Colon (tissue), 2 donors: ENCODE results near the gene STARD3.

Experiments
- FAIRE-seq: peaks from 2 replicates; lab custom pipeline; 2012; peaks lifted over from hg19 to GRCh38; lab: Jason Lieb, UNC
- donor health status: control.
- donor health status: control.

The STARD3 gene

DNA sequence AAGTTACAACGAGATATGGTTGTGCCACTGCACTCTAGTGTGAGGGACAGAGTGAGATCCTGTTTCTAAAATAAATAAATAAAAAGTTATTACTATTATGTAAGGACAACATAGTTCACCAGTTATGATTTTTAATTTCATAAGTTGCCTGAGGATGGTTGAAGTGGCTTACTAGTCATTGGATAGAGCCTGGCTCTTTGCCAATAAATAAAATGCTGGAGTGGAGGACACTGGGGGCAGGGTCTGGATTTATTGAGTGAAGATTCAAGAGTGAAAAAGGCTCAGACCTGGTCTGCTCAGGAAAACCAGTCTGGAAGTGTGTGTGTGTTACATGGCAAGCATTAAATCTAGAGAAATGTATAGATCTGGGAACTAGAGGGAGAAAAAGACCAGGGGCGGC is 2.1 kb downstream of the STARD3 start:
- FAIRE-seq = no peak

DNA sequence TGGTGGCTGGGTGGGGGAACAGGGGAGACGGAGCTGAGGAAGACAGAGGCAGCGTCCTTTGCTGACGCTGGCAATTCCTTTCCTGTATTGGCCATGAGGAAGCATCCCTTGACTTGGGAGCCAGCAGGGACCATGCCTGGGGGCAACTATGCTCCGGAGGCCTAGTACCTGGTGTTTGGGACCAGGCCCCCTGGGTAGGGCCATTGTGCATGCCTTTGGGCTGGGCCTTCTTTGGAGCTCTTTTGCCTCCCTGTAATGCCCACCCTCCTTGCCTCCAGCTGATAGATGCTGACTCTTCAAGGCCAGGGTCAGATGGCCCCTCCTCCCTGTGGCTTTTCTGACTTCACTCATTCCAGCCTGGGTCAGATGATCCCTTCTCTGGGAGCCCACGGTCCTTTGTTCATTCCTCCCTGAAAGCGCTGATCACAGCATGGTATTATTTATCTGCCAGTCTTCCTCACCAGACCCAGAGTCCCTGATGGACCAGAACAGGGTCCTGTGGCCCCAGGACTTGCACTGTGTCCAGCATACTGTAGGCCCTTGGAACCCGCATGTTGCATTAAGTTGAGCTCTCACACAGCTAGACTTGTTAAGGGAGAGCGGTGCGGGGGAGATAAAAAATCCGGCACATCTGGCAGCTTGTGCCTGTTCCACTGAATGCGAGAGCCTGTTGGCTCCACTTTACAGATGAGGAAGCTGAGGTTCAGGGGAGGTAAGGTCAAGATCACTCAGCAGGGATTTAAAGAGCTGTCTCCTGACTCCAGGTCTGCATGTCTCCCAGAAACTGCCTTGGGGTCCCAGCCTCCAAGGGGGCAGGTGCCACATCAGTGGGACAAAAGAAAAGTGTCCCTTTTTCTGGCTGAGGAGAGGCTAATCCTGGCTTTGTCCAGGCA is 2.9 kb downstream of the STARD3 start:
- no peak for FAIRE-seq

DNA sequence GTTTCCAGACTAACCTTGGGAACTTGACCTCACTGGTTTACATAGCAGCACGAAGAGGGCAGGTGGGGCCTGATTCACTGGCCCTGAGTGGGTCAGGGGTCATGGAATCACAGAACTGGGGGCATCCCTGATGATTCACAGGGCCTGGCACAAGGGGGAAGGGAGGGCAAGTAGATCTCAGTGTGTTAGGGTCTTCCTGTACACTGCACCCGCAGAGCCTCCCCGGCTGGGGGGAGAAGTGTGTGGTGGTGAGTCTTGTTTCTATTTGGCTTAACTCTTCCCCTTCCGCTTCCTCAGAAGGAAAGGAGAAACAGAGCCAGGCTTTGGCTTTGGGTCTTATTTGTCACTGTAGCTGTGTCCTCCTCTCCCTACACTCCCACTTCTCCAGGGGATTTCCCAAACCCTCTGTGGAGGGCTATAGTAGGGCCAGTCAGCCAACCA is 3.7 kb downstream of the STARD3 start:
- FAIRE-seq = no peak

DNA sequence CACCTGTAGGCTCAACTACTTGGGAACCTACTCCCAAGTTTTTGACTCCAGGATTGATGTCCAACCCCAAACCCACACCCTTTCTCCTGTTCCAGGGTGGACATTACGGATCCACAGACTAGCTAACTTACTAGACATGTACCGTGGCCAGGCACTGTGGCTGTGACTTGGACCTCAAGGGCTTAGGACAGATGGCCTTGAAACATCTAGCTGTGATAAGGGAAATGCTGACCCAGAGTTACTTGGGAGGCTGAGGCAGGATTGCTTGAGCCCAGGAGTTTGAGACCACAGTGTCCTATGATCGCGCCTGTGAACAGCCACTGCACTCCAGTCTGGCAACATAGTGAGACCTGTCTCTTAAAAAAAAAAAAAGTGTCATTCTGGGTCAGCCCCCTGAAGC is 4.2 kb downstream of the STARD3 start:
- no peak for FAIRE-seq

DNA sequence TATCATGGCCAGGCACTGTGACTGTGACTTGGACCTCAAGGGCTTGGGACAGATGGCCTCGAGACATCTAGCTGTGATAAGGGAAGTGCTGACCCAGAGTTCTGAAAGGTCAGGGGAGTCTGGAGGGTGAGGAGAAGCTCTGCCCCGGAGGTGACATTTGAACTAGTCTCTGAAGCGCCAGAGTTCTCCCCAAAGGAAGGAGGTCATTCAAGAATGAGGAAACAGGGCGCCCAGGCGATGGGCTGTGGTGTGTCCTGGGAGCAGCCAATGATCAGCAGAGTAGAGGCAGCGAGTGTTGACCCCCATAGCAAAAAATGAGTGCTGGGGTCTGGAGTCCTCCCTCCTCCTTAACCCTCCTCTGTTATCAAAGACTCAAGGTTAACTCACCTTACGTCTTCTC is 4.9 kb downstream of the STARD3 start:
- FAIRE-seq = no peak

DNA sequence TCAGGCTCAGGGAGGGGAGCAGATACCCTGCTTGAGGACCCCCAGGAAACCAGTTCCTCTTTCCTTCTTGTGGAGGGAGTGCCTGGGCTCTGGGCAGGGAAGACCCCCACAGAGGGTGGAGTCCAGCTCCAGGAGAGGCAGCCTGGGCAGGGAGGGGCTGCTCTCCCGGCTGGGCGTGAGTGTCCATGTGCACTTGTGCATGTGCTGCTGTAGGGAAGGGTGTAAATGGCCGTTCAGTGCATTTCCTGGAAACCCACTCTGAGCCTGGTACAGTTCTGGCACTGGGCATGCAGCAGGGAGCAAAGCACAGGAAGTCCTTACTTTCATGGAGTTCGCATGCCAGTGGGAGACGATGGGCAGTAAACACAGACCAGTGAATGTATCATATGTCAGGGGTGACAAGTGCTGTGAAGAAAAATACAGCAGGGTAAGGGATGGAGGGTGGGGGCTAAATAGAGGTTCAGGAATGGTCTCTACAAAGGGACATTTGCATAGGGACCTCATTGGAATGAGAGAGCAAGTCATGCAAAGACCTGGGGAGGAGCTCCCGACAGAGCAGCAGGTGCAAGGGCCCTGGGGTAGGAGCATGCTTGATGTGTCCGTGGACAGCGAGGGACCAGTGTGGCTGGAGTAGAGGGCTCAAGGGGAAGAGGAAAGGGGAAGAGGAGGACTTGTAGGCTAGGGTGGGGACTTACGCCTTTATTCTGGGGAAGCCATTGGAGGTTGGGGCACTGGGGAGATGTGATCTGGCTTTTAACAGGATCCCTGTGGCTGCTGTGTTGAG is 5.5 kb downstream of the STARD3 start:
- FAIRE-seq = no peak

GRCh38 chr17:39643271-39643670 is 6.3 kb downstream of the STARD3 start:
- no peak for FAIRE-seq

GRCh38 chr17:39647256-39647655 is 10.3 kb downstream of the STARD3 start:
- FAIRE-seq = no peak

DNA sequence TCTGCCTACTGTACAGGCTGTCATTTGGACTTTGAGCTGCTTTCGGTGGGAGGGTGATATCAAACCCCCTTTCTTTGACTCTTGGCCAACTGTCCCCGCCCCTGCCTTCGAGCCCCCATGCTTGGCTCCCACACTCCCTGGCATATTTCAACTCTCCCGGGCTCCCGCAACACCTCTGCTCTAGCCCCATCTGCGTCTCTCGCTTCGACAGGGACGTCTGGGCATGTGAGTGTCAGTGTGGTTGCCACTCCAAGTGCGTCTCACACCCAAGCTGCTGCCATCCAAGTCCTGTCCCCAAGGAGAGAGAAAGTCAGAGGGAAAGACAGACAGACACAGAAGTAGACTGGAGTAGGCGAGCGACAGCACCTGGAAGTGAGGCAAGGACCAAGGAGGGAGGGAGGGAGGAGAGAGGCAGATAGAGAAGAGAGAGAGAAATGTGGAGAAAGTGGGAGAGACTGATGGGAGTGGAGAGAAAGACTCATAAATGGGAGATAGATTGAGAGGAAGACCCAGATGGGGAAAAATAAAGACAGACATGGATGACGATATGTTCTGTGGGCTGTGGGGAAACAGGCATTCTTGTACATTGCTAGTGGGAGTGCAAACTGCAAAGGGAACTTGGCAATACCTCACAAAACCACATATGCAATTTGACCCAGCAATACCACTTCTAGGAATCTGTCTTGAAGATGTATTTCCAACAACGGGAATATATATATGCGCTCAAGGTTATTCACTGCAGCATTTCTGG is 11.8 kb downstream of the STARD3 start:
- FAIRE-seq = no peak

DNA sequence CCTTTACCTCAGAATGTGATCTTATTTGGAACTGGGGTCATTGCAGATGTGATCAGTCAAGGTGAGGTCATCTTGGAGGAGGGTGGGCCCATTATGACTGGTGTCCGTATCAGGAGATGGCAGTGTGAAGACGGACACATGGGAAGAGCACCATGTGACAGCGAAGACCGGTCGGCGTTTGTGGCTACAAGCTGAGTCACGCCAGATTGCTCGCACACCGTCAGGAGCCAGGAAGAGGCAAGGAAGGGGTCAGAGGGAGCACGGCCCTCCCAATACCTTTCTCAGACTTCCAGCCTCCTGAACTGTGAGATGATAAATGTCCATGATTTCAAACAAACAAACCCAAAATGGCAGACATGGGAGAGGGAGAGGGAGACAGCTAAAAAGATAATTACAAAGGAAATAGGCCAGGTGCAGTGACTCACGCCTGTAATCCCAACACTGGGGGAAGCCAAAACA is 13.2 kb downstream of the STARD3 start:
- FAIRE-seq = no peak

GRCh38 chr17:39651923-39652586 is 15.1 kb downstream of the STARD3 start:
- no peak for FAIRE-seq

GRCh38 chr17:39652587-39653315 is 15.8 kb downstream of the STARD3 start:
- FAIRE-seq = no peak

DNA sequence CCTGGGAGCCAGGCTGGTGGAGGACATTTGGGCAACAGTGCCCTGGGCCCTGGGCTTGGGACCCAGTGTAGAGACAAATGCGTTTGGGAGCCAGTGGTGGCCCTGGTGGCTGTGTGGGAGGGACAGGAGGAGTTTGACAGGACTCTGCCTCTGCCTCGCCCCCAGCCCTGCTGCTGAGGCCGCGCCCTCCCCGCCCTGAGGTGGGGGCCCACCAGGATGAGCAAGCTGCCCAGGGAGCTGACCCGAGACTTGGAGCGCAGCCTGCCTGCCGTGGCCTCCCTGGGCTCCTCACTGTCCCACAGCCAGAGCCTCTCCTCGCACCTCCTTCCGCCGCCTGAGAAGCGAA is 16.3 kb downstream of the STARD3 start:
- no peak for FAIRE-seq

- no peak for FAIRE-seq
These were observed 16.9 kb downstream of the STARD3 start for GRCh38 chr17:39653662-39654331.

GRCh38 chr17:39655105-39655504 is 18.2 kb downstream of the STARD3 start:
- FAIRE-seq = no peak

- no peak for FAIRE-seq
These were observed 21.4 kb downstream of the STARD3 start for GRCh38 chr17:39658346-39658745.

GRCh38 chr17:39658760-39659159 is 21.8 kb downstream of the STARD3 start:
- no peak for FAIRE-seq

- FAIRE-seq = no peak
These were observed 22.5 kb downstream of the STARD3 start for GRCh38 chr17:39659279-39660010.

- FAIRE-seq = no peak
These were observed 23.0 kb downstream of the STARD3 start for GRCh38 chr17:39660011-39660360.
